HG03045 (cell line): Measurements from ENCODE around the gene PTH.

Source experiments
- ATAC-seq: cut with Tn5 transposase; IDR thresholded peaks from one replicate; pipeline ENCODE4 v1.9.1; 2021; ENCODE audit warnings: mild to moderate bottlenecking, moderate library complexity; ENCODE audit not compliant: unreplicated experiment

Gene PTH

GRCh38 chr11:13449522-13449921 lies 46.3 kb downstream of the PTH start:
- no peak for ATAC-seq

GRCh38 chr11:13448876-13449275 lies 46.9 kb downstream of the PTH start:
- ATAC-seq = no peak

- ATAC-seq = no peak
These were observed 49.4 kb downstream of the PTH start for GRCh38 chr11:13446444-13446843.

GRCh38 chr11:13445588-13445987 lies 50.2 kb downstream of the PTH start:
- ATAC-seq = no peak
